Amygdala (tissue), 56 donors: ENCODE results near the gene AIRE.
"Not testable (repeated sequence)": the region's sequence is repeated elsewhere in the genome, so short reads cannot be mapped to it uniquely, and the experiment has no call there.

Experiments
- DNase-seq, 56 donors: peaks; one replicate each; lab custom pipeline; 2025; lab: John Stamatoyannopoulos, UW

AIRE gene

DNA sequence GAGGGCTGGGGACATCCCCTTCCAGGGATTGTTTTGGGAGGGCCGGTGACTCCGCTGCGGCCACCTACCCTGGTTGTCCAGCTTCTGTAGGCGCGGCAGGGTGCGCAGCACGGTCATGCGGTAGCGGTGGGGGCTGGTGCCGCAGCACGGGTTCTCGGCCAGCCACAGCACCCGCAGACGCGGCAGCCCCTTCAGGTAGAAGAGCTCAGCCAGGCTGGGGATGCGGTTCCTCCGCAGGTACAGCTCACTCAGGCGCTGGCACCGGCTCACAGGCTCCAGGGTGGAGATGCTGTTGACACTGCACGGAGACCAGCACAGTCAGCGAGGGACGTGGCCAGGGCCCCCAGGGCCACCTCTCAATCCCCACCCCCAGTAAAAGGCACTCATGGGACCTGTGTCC, 47.3 kb downstream of the AIRE start:
- no peak for DNase-seq

- no peak for DNase-seq
Measured at GRCh38 chr21:44333509-44334328, 48.0 kb downstream of the AIRE start.

DNA sequence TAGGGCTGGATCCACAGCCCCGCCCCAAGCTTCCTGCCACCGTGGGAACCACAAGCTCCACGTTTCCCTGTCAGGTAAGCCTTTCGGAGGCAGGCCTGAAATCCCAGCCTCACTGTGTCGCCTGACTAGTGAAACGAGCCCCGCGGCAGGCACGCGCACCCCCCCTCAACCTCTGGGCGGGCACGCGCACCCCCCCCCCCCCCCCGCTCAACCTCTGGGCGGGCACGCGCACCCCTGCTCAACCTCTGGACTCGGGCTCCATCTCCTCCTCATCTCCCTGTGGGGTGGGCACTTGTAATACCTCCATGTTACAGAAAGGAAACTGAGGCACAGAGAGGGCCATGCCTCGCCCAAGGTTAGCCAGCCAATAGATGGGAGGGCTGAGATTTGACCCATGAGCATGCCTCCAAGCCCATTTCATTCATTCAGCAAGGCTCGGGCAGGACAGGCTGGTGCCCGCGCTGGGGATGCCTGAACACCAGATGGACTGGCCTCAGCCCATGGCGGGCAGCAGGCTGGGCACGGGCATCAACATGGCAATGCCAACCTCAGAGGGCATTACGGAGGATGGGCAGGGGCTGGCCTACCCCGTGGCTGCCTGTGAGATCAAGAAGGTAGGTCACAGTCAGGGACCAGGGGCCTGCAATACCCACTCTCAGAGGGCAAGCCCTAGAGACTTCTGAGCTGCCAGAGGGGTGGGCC, 48.8 kb downstream of the AIRE start:
- no peak for DNase-seq

GRCh38 chr21:44335266-44336059, 49.8 kb downstream of the AIRE start:
- no peak for DNase-seq

DNA sequence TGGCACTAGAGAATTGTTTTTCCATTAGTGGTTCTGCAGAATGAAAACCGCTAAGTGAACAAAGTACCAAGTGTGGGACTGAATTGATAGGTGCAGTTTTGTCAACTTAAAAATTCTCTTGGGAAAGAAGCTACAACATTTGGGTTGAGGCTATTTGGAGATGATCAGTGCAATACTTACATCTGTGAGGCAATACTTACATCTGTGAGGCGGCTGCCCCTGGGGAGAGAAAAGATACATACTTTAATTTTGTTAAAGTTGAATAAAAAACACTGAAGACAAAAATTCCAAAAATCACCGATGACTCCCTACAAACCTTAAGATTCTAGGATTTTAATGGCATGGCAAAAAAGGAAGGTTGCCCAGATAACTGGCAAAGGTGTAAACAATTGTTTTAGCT, 51.8 kb downstream of the AIRE start:
- no peak for DNase-seq

DNA sequence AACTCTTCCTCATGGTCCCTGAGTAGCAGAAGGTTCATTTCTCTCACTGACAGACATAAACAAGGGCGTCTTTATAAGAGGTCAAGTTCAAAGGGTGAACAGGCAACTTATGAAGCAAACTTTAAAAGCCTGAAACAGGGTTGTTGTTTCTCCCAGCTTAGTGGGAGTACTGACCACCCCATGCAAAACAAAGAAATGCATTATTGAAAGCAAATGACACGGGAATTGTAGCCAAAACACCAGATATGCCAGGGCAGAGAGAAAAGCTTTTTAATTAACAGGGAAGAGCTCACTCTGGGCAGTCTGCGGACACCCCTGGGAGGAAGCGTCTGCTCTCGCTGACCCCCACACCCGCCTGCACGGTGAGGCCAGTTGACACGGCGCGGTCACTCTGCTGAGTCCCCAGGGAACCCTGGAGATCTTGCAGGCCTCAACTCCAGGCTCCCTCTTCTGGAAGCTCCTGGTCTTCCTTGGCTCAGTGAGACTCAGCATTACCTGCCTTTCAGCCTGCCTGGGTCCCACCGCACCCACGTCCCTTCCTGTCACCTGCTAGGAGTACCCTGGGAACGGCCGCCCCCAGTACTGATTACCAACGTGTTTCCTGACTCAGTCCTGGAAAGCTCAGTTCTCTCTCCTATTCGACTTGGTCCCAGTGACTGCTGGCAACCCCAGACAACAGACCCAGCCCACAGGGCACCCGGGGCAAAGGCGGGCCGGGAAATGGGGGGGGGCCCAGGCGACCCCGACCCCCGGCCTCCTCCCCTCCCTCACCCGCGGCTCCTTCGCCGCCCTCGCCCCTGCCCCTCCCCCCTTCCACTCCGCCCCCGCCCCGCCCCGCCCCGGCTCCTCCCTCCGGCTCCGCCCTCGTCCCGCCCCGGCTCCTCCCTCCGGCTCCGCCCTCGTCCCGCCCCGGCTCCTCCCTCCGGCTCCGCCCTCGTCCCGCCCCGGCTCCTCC, 52.5 kb downstream of the AIRE start:
- DNase-seq, result peak in 51 of 56 donors; percentile 18 to 88 (median 64)

DNA sequence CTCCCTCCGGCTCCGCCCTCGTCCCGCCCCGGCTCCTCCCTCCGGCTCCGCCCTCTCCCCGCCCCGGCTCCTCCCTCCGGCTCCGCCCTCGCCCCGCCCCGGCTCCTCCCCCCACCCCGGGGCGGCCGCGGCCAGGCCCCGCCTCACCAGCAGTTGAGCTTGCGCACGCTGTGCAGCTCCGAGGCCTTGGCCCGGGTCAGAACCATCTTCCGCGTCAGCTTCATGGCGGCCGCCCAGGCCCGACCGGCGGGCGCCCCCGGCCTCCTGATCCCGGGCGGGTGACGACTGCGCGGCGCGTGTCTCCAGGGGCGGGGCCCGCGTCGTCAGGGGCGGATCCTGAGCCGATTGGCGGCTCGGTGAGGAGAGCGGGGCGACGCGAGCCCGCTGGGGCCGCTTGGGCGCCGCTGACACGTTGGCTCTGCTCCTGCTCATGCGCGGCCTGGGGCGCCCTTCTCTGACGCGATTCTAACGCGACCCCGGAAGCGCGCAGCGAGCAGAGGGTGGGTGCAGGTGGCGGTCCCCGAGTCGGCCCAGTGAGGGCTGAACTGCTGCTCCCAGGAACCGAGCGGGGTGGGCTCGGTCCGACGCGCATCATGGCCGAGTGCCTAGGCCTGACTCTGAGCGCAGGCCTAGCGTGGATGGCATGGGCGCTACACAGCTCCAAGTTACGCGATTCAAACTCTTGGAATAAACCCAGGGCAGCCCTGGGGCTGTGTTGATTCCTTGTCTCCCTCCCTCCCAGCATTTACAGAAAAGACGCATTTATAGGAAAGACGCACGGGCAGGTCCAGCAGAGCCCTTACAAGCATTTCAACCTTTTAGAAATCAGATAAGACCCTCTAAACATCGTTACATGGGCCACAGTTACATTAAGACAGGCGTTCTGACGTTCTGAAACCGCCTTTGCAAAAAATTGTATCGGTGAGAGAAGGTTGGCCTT, 53.6 kb downstream of the AIRE start, which contains the start of gene CFAP410:
Gene CFAP410, minus strand, starts transcription at position 420 of the 940 bp plus-strand sequence. Its CDS starts 196 bp downstream, at position 224.
- peak; percentile 52 to 99 (median 93) for DNase-seq

GRCh38 chr21:44341726-44342458, 56.2 kb downstream of the AIRE start:
- DNase-seq, result not testable (repeated sequence)

- DNase-seq, result not testable (repeated sequence)
Measured at GRCh38 chr21:44342981-44343380, 57.3 kb downstream of the AIRE start.

GRCh38 chr21:44344541-44345183, 59.0 kb downstream of the AIRE start:
- no peak for DNase-seq

GRCh38 chr21:44345495-44345894, 59.8 kb downstream of the AIRE start:
- no peak for DNase-seq

DNA sequence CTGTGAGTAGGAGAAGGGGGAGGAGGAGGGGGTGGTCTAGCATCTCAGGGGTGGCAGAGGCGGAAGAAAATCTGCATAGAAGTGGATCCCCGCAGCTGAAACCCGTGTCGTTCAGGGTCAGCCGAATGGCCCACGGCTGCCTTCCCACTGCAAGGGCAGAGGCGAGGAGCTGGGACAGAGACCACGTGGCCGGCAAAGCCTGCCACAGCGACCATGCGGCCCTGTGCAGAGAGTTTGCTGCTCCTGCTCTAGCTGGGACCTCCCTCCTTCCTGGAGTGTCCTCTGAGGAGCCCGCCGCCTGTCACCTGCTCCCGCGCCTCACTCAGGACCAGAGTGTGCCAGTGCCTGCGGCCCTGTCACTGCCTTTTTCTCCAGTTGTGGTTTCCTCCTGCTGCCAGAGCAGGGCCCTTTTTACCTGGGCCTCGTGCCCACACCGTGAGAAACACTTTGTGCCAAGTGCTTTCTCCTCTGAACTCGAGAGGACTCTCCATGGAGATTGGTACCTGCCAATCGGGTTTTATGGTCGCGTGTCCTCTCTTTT, 62.3 kb downstream of the AIRE start:
- no peak for DNase-seq
